Measurements from ENCODE around the gene SLC25A13.
"Not testable (repeated sequence)": the region's sequence is repeated elsewhere in the genome, so short reads cannot be mapped to it uniquely, and the experiment has no call there.

SLC25A13 gene

DNA sequence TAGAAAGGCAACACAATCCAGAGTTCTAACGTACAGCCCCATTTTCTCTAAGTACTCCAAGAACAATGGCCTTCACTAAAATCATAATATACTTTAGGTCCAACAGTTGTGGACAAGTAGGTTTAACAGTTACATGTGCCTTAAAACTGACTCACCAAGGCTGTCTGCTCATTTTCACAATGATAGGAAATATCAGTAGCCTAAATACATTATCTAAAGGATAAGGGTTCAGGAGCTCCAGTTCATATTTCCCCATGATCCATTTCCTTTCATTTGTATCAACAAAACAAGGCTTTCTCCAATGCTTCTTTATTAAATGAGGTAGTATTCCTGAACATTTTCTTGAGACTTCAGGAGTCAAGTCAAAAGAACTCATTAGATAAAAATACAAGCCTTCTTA, 164.0 kb downstream of the SLC25A13 start:
- DNase-seq (ENCODE audit: low read depth, low spot score): no peak

DNA sequence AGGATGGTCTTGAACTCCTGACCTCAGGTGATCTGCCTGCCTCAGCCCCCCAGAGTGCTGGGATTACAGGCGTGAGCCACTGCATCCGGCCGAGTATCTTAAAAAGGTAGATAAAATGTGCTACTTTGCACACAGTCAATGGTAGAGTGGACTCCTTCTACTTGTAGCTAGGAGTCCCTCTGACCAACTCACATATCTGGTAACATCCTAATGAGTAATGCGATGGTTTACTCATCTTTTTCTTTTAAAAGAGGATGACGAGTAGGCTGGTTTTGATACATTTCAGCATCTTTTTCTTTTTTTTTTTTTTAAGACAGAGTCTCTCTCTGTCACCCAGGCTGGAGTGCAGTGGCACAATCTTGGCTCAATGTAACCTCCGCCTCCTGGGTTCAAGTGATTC, 167.4 kb downstream of the SLC25A13 start:
- DNase-seq (ENCODE audit: low read depth, low spot score): not testable (repeated sequence)

DNA sequence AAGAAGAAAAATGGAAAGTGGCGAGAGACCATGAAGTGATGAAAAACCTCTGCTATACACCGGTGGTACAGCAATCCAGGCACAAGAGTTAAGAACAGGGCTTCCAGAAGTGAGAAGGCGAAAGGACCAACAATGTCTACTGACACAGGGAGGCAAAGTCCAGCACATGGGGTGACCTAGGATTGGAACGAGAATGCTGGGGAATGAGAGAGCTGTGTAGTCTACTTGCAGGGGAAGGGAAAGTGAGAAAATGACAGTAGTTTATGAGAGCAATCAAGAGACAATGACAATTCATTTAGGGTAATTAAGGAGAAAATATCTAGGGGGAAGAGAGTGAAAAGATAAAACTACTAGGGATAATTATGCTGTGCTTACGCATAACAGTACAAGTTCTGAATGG, 169.2 kb downstream of the SLC25A13 start:
- DNase-seq (ENCODE audit: low read depth, low spot score): no peak

DNA sequence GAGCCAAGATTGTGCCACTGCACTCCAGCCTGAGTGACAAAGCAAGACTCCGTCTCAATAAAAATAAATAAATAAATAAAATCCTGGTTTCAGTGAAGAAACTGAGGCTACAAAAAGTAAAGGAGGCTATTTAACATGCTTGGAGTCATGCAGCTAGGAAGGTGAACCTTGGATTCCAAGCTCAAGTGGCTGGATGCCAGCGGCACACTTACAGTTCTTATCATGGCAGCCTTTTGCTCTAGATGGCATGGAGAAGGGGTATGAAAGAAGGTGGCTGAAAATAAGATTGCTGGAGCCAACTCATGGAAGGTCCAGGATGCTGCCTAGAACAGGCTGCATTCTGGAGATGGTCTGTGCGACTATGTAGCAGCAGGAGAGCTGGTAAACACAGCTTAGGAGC, 170.0 kb downstream of the SLC25A13 start:
- DNase-seq (ENCODE audit: low read depth, low spot score): no peak

DNA sequence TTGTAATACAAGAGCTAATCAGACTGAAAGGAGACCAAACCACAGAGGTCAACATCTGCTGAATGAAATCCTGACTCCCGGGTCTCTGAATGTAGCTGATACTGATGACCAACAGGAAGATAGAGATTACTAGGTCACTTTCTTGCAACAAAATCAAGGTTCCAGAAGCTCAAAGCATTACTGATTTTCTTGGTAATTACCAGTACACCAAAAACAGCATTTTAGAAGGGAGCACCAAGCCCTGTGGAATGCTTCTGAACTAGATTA, 177.7 kb downstream of the SLC25A13 start:
- no peak for DNase-seq (ENCODE audit: low read depth, low spot score)

DNA sequence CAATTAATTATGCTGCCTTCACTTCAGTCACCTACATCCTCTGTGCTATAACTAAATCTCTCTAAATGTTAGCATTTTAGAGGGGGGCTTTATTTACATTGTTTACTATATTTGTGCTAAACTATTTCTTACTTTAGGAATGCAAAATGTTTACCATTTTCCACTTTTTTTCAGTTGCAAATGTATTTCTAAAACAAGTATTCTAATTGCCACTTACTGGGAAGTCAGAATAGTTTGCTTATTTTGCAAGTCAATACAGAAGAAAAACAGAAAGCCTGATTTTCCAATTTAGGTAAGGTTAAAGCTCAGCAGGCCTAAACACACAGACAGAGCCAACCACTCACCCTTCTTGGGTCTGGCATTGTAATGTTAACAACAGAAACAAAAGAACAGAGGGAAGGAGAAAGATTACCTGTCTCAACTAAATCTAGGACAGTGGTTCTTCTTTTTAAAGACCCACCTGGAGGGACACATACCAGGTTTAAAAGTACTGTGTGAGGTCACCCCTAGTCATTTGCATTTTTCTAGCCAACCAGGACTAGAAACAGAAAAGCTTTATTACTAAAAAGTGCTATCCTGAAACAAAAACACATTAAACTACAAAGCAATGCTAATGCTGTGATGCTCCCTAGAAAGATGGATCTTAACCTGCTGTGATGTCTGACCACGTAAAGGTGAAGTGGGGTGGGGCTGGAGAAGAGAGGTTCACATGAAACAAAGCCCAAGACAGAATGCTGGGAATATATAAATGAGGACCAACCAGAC, 178.2 kb downstream of the SLC25A13 start:
- DNase-seq (ENCODE audit: low read depth, low spot score): no peak

DNA sequence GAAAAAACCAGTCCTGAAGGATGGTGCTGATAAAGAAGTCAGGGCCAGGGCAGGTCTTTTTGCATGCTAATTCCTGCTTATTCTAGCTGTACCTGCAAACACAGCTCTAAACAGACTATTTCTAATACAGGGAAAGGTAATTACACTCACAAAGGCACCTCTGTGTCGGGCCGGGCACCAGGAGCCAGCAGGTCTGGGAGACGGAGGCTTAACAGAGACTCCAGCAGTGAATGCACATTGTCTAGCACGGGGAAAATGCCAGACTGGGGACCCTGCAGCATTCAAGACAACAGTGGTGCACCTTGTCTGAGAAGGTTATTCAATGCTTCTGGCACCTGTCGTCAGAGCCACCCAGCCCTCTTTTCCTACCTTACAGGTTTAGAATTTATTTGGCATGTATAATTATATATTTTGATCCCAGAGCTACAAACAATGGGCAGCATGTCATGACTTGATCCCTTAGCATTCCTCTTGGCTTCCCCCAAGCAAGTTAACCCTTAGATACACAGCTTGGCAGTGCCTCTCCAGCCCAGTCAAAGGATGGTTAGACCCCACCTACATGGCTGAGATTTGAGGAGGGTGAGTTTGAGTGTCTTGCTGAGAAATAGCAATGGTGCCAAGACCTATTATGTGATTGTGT, 185.2 kb downstream of the SLC25A13 start:
- DNase-seq (ENCODE audit: low read depth, low spot score): no peak

DNA sequence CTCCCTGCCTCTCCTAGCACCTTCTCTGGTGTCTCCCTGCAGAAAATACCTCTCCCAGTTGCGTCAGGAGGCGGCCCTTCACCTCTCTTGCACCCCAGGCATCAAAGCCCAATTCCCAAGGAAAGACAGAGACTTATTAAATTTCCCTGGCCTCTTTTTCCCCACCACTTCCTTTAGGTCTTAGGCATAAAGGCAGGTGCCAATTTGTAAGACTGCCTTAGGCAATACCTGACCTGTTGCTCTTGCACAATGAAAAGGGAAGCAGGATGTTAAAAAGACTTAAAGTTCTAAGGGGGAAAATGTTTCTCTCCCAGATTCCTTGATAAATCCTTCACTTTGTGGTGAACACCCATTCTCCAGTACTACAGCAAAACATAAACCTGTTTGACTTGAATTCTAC, 186.7 kb downstream of the SLC25A13 start:
- no peak for DNase-seq (ENCODE audit: low read depth, low spot score)

DNA sequence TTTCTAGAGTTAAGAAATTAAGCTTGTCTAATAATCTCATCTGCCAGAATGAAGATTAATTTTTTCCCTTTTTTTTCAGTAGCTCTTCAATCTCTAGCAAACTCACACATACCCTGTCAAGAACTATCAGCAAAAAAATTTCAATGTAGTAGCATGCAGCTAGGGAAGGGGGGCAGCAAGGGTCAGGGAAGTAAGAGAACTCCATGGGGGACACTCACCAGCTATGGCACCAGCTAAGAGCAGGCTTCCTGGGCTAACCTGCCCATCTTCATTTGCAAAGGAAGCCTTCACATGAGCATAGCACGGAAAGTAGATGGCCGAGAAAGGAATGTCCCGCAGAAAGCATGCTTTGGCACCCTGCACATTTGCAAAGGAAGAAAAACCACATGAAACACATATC, 190.4 kb downstream of the SLC25A13 start:
- DNase-seq (ENCODE audit: low read depth, low spot score): no peak

DNA sequence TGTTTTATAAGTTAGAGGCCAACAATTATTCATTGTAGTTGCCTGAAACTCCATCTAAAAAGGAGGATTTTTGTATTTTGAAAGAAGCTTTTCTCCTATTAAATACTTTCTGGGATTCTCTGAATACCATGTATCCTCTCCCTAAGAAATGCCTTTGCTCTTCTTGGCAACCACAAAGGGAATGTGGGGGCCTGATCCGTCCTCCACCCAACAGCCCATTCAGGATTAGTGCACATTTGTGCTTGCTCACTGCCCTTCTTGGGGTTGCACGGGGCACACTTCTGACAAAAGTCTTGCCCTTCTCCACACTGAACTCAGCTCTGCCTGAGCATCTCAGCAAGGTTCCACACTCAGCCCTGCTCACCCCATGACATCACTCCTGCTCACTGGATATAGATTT, 194.2 kb downstream of the SLC25A13 start:
- DNase-seq (ENCODE audit: low read depth, low spot score): no peak

DNA sequence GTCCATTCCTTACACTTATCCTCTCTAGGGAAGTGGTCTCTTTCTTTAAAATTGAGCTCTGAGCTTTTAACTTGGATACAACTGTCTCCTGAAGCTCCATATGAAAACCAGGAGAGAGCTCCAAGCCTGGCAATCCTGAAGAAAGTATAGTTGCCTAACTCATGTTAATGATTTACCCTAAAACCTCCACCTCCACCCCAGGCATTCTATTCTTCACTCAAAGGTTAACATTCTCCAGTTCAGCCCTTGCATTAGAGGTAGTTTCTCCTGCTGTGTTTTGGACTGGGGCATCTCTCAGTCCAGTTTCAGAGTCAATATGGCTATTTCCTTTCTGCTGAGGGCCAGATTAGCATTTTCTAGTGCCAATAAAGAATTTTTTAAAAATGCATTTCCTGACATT, 195.5 kb downstream of the SLC25A13 start:
- no peak for DNase-seq (ENCODE audit: low read depth, low spot score)

DNA sequence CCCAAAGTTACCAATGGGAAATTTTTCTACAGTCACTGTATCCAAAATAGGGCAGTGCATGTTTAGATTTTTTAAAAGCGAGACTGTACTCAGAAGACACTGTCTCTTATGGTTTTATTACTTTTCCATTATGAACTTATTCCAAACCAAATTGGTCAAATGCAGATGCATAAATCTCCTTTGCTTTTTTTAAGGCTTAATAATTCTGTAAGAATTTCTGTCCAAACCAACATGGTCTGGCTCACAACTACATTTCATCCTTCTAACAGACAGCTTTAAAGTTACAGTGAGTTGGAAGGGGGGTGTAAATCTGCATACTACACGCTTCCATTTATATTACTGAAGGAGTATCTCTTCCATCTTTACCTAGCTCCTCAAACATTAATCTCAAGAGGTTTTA, 199.2 kb downstream of the SLC25A13 start:
- no peak for DNase-seq (ENCODE audit: low read depth, low spot score)

DNA sequence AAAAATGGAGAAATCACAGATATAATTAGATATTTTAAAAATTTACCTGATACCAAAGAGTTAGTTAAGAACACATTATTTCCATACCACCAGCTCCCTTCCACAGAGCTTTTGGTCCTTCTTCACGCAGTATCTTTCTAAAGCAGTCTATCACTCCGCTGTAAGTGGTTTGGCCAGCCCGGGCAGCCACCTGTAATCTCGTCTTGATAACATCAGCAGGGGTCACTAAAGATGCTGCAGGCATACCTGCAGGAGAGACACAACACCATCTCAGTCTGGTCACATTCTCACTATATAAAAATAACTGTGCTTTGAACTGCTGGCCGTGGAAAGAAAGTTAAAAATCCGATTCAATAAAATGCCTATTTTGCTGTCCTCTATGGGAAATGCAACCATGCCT, 200.1 kb downstream of the SLC25A13 start:
- no peak for DNase-seq (ENCODE audit: low read depth, low spot score)

DNA sequence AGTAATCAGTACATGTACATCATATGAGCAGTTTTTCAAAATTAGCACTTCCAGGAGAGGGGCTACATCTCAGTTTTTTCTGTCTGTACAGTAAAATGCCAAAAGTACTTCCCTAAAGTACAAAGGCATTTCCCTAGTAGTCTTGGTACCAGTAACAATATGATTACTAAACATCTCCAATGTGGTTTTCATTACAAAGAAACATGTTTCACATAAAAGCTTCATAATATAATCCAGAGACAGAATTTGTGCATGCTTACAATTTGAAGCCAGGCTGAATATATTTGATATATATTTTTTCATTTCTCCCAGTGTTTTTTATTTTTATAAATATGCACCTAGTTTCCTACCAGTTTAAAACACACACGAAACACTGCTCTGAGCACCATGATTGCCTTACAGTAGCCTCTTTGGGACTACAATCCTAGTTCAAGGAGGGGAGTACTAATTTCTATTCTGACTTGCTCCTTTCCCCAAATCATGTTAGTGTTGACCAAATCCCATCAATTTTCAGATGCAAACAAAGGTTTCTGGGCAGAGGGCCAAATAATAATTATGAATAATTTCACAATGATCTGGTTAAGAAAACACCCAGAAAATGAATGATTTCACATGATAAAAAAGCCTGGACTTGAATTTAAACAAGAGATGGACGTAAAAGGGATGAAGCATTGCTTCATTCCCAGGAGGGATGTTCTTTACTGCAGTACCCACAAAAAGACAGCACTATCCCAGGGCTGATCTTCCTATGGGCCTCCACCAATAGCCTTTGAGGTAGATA, 201.3 kb downstream of the SLC25A13 start:
- no peak for DNase-seq (ENCODE audit: low read depth, low spot score)

DNA sequence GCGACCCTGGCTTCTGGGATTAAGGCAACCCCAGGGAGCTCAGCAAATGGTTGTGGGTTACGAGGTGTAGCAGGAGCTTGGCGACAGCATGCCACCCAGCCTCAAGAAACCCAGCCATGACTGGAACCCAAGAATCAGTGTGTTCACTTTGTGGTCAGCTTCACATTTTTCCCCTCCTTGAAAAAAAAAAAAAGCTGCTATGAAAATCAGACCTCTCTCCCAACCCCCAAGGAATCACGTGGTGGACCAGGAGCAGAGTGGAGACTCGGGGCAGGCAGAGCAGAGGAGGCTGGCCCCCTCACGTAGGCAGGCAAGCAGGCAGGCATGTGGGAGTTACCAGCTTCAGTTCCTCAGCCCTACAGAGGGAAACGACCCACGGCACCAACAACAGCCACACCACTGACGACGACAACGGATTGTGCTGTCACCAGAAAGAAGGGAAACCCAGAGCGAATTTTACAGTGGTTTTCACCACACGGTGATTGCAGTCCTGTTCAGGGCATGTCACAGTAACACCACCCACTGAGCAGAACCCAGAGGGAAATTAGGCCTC, 203.4 kb downstream of the SLC25A13 start:
- no peak for DNase-seq (ENCODE audit: low read depth, low spot score)

DNA sequence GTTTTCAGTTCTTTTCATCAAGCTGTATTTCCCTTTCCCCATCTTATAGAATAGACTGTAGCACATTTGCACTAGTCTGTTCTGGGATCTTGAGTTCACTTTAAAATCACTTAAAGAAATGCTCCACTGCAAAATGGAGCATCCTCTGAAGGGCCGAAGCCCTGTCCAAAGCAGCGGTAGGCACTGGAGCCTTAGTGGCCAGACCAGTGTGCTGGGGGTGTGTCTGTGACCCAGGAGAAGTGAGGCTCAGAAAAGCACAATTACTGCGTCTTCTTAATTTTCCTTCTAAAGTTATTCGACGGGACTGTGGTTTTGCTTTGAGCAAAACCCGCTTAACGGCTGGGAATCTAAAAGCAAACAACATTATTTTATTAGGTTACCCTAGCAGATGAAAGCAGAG, 205.7 kb downstream of the SLC25A13 start:
- no peak for DNase-seq (ENCODE audit: low read depth, low spot score)

DNA sequence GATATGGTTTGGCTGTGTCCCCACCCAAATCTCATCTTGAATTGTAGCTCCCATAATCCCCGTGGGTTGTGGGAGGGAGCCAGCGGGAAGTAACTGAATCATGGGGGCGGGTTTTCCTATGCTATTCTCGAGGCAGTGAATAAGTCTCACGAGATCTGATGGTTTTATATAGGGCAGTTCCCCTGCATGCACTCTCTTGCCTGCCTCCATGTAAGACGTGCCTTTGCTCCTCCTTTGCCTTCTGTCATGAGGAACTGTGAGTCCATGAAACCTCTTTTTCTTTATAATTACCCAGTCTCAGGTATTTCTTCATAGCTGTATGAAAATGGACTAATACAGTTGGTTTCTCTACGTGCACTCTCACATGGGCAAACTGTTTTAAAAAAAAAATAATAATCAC, 207.7 kb downstream of the SLC25A13 start:
- no peak for DNase-seq (ENCODE audit: low read depth, low spot score)

DNA sequence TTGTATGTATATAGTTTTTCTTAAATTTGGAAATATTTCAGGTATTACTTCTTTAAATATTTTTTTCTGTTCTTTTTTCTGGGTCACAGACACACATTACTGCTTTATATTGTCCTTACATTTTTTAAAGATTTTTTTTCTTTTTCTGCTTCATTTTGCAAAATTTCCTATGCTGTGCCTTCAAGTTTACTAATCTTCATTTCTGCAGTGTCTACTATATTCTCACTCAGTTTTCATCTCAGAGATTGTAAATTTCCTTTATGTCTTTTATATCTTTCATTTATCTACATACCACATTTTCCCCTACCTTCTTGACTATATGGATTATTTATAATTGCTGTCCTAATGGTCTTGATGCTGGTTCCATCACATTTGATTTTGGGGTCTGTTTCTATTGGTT, 210.5 kb downstream of the SLC25A13 start:
- DNase-seq (ENCODE audit: low read depth, low spot score): no peak

DNA sequence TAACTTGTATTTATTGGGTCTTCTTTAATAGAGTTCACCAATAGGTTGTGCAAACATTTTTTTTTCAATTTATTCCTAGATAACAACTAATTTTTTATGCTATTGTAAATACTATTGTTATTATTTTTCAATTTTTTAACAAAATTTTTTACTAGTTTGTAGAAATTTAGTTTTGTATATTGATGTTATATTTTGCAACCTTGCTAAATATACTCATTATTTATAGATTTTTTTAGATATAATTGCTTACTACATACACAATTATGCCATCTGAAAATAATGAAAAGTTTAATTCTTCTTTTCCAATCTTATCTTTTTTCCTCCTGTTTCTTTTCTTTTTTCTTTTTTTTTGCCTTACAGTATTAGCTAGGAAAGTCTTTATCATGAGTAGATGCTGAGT, 216.9 kb downstream of the SLC25A13 start:
- no peak for DNase-seq (ENCODE audit: low read depth, low spot score)

DNA sequence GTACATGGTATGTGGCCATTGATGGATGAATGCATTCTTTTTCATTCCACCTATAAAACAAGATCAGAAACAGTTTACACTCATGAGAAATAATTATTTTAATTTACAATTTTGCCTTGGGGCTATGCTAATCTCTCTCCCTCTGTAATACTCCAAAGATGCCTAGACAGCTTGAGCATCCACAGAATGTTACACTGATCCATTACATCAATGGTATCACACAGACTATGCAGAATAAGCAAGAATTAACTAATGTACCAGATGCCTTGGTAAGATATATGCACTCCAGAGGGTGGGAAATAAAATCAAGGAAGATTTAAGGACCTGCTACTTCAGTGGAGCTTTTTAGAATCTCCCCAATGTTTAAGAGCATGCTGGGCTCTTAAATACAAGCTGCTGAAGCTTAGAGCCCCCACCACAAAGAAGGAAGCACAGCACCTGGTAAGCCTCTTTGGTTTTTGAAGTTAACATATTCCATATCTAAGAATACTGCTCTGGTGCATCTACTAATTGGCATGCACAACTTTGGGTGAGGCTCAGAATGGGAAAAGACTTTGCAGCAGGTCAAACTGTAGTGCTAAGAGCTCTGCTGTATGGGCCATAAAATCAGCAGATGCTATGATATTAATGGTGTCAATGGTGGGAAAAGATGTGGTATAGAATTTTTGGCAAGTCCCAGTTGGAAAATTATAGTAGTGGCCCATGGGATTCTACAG, 219.6 kb downstream of the SLC25A13 start:
- no peak for DNase-seq (ENCODE audit: low read depth, low spot score)

DNA sequence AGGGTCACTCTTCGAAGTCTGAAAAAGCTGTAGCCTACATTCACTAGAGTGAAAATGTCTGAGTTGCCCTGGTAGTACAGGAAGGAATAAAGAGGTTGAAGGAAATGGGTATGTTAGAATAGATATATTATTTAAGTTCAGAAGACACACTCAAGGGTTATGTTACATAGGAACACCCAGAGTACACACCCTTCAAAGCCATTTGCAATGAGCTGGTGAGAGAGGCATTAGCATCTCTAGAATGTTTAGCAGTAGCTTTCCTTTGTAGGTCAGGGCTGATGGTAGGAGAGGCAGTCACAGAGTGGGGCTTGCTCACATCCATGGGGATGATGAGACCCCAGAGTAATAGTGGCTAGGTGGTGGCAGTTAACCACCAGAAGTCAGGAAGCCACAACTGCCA, 221.2 kb downstream of the SLC25A13 start:
- DNase-seq (ENCODE audit: low read depth, low spot score): no peak

DNA sequence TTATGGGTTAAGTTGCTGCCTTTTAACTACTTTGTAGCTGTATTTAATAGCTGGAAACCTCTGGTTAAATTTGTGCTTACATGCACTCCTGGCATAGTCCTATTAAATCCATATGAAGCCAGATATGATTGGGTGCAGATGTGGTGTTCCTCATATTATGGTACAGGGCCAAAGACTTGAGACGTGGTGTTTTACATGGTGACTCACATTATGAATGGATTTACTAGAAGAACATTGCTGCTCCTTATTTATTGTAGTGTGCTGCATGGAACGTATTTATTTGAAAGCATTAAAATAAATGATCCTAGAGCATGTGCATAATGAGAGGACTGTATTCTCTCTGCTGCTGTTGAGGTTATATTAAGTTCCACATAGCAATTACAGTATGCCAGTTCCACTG, 224.1 kb downstream of the SLC25A13 start:
- DNase-seq (ENCODE audit: low read depth, low spot score): no peak

Data from activated naive CD8-positive, alpha-beta T cell treated with anti-CD3 and anti-CD28 coated beads, Interleukin-2, amount 50 U/mL, for 16 hours (primary cell).